Measurements from ENCODE around the gene UBL4B.

Gene UBL4B

GRCh38 chr1:110118636-110119396 is 6.6 kb downstream of the UBL4B start:
- DNase-seq, result peak; percentile 9

GRCh38 chr1:110119843-110120242 is 7.6 kb downstream of the UBL4B start:
- DNase-seq, result peak; percentile 58

- no peak for DNase-seq
These were observed 8.8 kb downstream of the UBL4B start for GRCh38 chr1:110120960-110121561.

GRCh38 chr1:110123224-110123623 is 11.0 kb downstream of the UBL4B start:
- DNase-seq, result no peak

GRCh38 chr1:110125810-110126209 is 13.6 kb downstream of the UBL4B start:
- no peak for DNase-seq

GRCh38 chr1:110130113-110130591 is 17.9 kb downstream of the UBL4B start:
- no peak for DNase-seq

- DNase-seq, result peak; percentile 17
These were observed 18.7 kb downstream of the UBL4B start for GRCh38 chr1:110130989-110131388.

GRCh38 chr1:110132682-110133081 is 20.4 kb downstream of the UBL4B start:
- DNase-seq, result no peak

GRCh38 chr1:110133436-110133835 is 21.2 kb downstream of the UBL4B start:
- no peak for DNase-seq

GRCh38 chr1:110134050-110134595 is 21.9 kb downstream of the UBL4B start:
- DNase-seq, result peak; percentile 79

- peak; percentile 92 for DNase-seq
These were observed 23.0 kb downstream of the UBL4B start for GRCh38 chr1:110135246-110135645.

- peak; percentile 65 for DNase-seq
These were observed 23.4 kb downstream of the UBL4B start for GRCh38 chr1:110135666-110136065.

- DNase-seq, result peak; percentile 95
These were observed 24.7 kb downstream of the UBL4B start for GRCh38 chr1:110136911-110137310.

GRCh38 chr1:110138956-110139355 is 26.7 kb downstream of the UBL4B start:
- no peak for DNase-seq

GRCh38 chr1:110144366-110144765 is 32.1 kb downstream of the UBL4B start:
- no peak for DNase-seq

- peak; percentile 48 for DNase-seq
These were observed 36.7 kb downstream of the UBL4B start for GRCh38 chr1:110148961-110149360.

GRCh38 chr1:110150330-110151174 is 38.3 kb downstream of the UBL4B start, which contains the start of gene SLC6A17:
TSS of gene SLC6A17 (plus strand) at chr1:110150494. CDS start at chr1:110166930, 16,436 bp downstream.
- DNase-seq, result peak; percentile 6

GRCh38 chr1:110151175-110151669 is 39.0 kb downstream of the UBL4B start:
- no peak for DNase-seq

GRCh38 chr1:110152133-110152785 is 40.0 kb downstream of the UBL4B start:
- no peak for DNase-seq

GRCh38 chr1:110153407-110153950 is 41.2 kb downstream of the UBL4B start:
- no peak for DNase-seq

- no peak for DNase-seq
These were observed 43.8 kb downstream of the UBL4B start for GRCh38 chr1:110155878-110156522.

All from COR-L47 (cell line).